Nephron progenitor cell (in vitro differentiated cells): ENCODE measurements around the gene RPS6KA3.

Experiments
- DNase-seq: peaks from one replicate; pipeline ENCODE4 v3.0.0; 2021
- H3K27ac Mint-ChIP-seq: 2 replicates; pipeline ENCODE4 v1.8.0; 2021; ENCODE audit warnings: mild to moderate bottlenecking, moderate library complexity, mixed read lengths
- H3K27me3 Mint-ChIP-seq: 2 replicates; pipeline ENCODE4 v1.8.0; 2021; ENCODE audit warnings: mild to moderate bottlenecking, low read depth, mixed read lengths; ENCODE audit not compliant: poor library complexity
- H3K36me3 Mint-ChIP-seq: 2 replicates; pipeline ENCODE4 v1.8.0; 2021; ENCODE audit warnings: low read depth, mixed read lengths
- H3K4me1 Mint-ChIP-seq: 2 replicates; pipeline ENCODE4 v1.8.0; 2021; ENCODE audit warnings: mixed read lengths
- H3K4me3 Mint-ChIP-seq: 2 replicates; pipeline ENCODE4 v1.8.0; 2021; ENCODE audit warnings: mild to moderate bottlenecking, moderate library complexity, mixed read lengths
- H3K9me3 Mint-ChIP-seq: 2 replicates; pipeline ENCODE4 v1.8.0; 2021; ENCODE audit warnings: mild to moderate bottlenecking, moderate library complexity, mixed read lengths
- TF ChIP-seq, protein P1 (sequence below): fragments of 200-600 bp; sonication (generic); IDR thresholded peaks from 2 replicates; pipeline ENCODE4 v1.5.0; 2021; ENCODE audit warnings: antibody characterized with exemption

The RPS6KA3 gene

DNA sequence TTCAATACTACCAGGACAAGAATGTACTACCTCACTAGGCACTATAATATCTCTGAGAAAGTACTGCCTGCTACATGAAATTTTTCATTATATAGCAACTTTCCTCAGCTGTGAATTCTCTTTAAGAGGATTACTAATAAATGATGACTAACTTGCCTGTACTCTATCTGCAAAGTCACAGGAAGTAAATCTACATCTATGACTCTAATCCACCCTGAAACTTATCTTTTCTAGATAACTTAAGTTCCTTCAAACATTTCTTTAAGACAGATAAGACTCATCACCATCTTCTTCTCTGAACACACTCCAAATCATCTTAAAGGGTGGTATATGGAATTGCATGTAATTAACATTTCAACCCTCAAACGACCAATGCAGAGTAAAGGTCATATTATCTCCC is 28.8 kb downstream of the RPS6KA3 start:
- Mint-ChIP-seq H3K4me3 (no peak overlapping the region), H3K4me1 (no peaks in the 10 kb centered on the region), H3K9me3 (peaks cover 80% of the 10 kb centered on the region), H3K27me3 (no peaks in the 10 kb centered on the region), H3K36me3 (peaks cover 92% of the 10 kb centered on the region), H3K27ac (no peak overlapping the region)
- no peak for DNase-seq
- TF ChIP-seq, protein P1, sequence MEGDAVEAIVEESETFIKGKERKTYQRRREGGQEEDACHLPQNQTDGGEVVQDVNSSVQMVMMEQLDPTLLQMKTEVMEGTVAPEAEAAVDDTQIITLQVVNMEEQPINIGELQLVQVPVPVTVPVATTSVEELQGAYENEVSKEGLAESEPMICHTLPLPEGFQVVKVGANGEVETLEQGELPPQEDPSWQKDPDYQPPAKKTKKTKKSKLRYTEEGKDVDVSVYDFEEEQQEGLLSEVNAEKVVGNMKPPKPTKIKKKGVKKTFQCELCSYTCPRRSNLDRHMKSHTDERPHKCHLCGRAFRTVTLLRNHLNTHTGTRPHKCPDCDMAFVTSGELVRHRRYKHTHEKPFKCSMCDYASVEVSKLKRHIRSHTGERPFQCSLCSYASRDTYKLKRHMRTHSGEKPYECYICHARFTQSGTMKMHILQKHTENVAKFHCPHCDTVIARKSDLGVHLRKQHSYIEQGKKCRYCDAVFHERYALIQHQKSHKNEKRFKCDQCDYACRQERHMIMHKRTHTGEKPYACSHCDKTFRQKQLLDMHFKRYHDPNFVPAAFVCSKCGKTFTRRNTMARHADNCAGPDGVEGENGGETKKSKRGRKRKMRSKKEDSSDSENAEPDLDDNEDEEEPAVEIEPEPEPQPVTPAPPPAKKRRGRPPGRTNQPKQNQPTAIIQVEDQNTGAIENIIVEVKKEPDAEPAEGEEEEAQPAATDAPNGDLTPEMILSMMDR, result no peak

DNA sequence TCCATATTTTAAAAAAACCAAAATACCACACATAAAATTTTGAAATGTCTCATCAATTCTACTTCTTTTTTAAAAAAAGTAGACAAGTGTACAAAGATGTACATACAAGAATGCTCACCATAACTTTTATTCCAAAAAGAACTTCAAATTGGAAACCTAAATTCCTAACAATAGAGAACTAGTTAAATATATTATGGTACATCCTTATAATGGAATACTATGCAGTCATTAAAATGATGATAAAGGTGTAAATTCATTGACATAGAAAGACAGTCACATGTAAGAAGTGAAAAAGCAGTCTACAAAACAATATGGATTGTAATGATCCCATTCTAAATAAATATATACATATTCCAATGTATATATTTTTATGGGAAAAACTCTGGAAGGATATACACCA is 31.0 kb downstream of the RPS6KA3 start:
- Mint-ChIP-seq H3K9me3 (peaks cover 75% of the 10 kb centered on the region), H3K4me3 (no peak overlapping the region)

GRCh38 chrX:20233336-20233735 is 33.4 kb downstream of the RPS6KA3 start:
- Mint-ChIP-seq H3K9me3 (peaks cover 76% of the 10 kb centered on the region), H3K27ac (no peak overlapping the region)

More for the DNA sequence above, 31.0 kb downstream of the RPS6KA3 start:
- TF ChIP-seq, protein P1, result no peak
- Mint-ChIP-seq H3K27ac (no peak overlapping the region), H3K36me3 (peaks cover 87% of the 10 kb centered on the region), H3K4me1 (no peaks in the 10 kb centered on the region), H3K27me3 (no peaks in the 10 kb centered on the region)
- no peak for DNase-seq

DNA sequence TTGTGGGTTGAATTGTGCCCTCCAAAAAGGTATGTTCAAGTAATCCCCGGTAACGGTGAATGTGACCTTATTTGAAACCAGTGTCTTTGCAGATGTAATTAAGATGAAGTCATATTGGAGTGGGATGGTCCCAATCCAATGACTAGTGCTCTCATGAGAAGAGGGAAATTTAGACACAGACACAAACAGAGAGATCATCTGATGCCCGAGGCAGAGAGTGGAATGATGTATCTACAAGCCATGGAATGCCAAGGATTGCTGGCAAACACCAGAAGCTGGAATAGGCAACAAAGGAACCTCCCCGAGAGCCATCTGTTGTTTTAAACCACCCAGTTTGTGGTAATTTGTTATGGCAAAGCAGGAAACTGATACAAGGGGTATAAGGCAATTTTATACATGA is 35.1 kb downstream of the RPS6KA3 start:
- H3K9me3 Mint-ChIP-seq, result peaks cover 60% of the 10 kb centered on the region
- TF ChIP-seq, protein P1, result no peak
- H3K27ac Mint-ChIP-seq, result no peak overlapping the region
- H3K4me3 Mint-ChIP-seq, result no peak overlapping the region
- DNase-seq, result no peak
- no peaks in the 10 kb centered on the region for H3K27me3 Mint-ChIP-seq
- H3K36me3 Mint-ChIP-seq, result peaks cover 78% of the 10 kb centered on the region
- H3K4me1 Mint-ChIP-seq, result no peaks in the 10 kb centered on the region

More at GRCh38 chrX:20233336-20233735, 33.4 kb downstream of the RPS6KA3 start:
- H3K27me3 Mint-ChIP-seq, result no peaks in the 10 kb centered on the region
- peaks cover 86% of the 10 kb centered on the region for H3K36me3 Mint-ChIP-seq
- TF ChIP-seq, protein P1, result no peak
- H3K4me1 Mint-ChIP-seq, result no peaks in the 10 kb centered on the region
- DNase-seq, result no peak
- no peak overlapping the region for H3K4me3 Mint-ChIP-seq

- Mint-ChIP-seq H3K4me3 (no peak overlapping the region), H3K9me3 (peaks cover 55% of the 10 kb centered on the region), H3K27me3 (no peaks in the 10 kb centered on the region), H3K36me3 (peaks cover 68% of the 10 kb centered on the region), H3K27ac (no peak overlapping the region), H3K4me1 (no peaks in the 10 kb centered on the region)
- DNase-seq, result no peak
- TF ChIP-seq, protein P1, result no peak
Observed at GRCh38 chrX:20230406-20230805, 36.3 kb downstream of the RPS6KA3 start.

GRCh38 chrX:20229155-20229554 is 37.6 kb downstream of the RPS6KA3 start:
- H3K9me3 Mint-ChIP-seq, result peaks cover 43% of the 10 kb centered on the region
- TF ChIP-seq, protein P1, result no peak
- H3K4me1 Mint-ChIP-seq, result no peaks in the 10 kb centered on the region
- H3K27me3 Mint-ChIP-seq, result no peaks in the 10 kb centered on the region
- H3K36me3 Mint-ChIP-seq, result peaks cover 56% of the 10 kb centered on the region
- no peak overlapping the region for H3K4me3 Mint-ChIP-seq
- no peak for DNase-seq
- no peak overlapping the region for H3K27ac Mint-ChIP-seq
